ENCODE measurements around the gene ITGBL1.

DNA sequence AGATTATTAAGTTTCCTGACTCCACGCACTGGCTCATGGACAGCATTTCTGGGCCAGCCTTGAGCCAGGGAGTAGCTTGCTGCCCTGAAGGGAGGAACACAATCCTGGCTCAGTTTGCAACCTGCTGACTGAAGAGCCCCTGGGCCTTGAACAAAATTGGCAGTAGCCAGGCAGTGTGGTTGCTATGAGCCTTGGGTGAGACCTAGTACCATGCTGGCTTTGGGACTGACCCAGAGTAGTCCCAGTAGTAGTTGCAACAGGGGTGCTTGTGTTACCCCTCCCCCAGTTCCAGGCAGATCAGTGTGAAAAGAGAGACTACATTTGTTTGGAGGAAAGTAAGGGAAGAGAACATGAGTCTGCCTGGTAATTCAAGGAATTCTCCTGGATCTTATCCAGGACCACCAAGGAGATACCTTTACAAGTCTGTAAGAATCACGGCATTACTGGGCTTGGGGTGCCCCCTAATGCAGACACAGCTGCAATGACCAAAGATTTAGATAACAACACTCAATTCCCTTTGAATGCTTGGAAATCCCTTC, 22.0 kb downstream of the ITGBL1 start:
- no peak for TF ChIP-seq SP1 (IDR thresholded peaks at IDR 0.05)
- no peak for TF ChIP-seq ELF4 (IDR thresholded peaks at IDR 0.05)
- TF ChIP-seq FOXK2 (IDR thresholded peaks at IDR 0.05), result no peak
- TF ChIP-seq BHLHE40 (IDR thresholded peaks at IDR 0.05; ENCODE audit: borderline replicate concordance), result no peak
- no peak for TF ChIP-seq ARNT (IDR thresholded peaks at IDR 0.05)
- TF ChIP-seq HDGF (IDR thresholded peaks at IDR 0.05; ENCODE audit: borderline replicate concordance), result no peak
- no peak for TF ChIP-seq ZNF384 (IDR thresholded peaks at IDR 0.05)
